GM19452 (cell line): ENCODE measurements around the gene STEAP4.
"Not testable (repeated sequence)": the region's sequence is repeated elsewhere in the genome, so short reads cannot be mapped to it uniquely, and the experiment has no call there.

Source experiments
- ATAC-seq: cut with Tn5 transposase; IDR thresholded peaks from one replicate; pipeline ENCODE4 v1.9.1; 2021; ENCODE audit not compliant: unreplicated experiment

Gene STEAP4

DNA sequence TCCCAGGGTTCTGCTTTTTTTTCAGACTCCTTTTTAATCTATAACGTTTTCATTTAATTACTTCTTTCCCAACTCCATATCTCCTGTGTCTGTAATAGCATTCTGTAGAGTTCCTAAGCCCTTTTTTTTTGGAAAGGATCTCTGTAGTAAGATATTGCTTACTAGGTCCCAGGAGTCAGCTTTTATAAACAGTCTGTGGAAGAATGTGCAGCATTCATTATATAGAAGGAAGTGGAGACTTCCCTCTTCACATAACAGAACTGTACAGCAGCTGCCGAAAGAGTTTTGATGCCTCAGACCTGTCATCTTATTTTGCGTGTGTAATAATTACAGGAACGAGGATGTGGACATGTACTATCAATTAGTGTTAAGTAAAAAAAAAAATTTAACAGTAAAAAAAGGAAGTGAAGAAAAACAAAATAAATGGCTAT lies 7.4 kb upstream of the STEAP4 start:
- ATAC-seq, result no peak

DNA sequence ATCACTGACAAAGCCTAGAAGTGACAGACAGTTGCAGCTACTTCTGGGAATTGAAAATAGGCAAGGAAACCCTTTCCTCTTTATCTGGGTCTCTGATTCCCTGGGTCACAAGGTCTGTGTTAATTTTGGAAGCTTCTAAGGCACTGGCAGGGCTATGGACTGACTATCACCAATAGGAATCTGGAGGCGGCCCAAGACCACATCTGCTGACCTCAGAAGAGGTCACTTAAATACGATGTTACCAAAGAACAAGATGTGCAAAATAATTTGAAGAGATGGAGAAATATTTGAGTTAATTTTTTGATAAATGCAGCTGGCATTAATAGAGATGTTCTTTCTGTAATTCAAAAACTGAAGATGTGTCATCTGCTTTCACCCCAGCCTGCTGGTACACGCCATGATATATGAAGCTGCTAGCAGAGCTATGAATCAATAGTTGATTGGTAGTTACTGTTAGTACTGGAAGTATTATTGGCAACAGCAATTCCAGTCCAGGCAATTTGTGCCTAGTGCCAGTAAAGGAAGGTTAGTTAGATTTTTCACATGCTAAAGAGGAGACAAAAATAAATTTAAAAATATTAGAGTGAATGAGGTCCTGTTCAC lies 5.5 kb upstream of the STEAP4 start:
- no peak for ATAC-seq

DNA sequence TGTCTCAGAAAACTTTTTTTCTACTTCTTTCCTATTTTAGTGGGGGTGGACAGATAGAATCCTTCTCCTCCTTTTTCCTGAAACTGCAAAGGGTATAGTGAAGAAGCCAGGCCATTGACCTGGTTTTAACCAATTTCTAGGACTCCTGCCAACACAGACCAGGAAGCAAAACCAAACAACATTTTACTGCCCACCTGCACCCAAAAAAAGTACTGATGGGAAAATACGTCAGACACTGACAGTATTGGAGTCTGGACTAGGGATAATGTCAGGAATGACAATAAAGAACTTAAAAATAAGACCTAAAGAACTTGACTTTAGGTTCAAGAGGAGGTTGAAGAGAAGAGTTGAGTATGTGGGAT lies 5.0 kb upstream of the STEAP4 start:
- no peak for ATAC-seq

DNA sequence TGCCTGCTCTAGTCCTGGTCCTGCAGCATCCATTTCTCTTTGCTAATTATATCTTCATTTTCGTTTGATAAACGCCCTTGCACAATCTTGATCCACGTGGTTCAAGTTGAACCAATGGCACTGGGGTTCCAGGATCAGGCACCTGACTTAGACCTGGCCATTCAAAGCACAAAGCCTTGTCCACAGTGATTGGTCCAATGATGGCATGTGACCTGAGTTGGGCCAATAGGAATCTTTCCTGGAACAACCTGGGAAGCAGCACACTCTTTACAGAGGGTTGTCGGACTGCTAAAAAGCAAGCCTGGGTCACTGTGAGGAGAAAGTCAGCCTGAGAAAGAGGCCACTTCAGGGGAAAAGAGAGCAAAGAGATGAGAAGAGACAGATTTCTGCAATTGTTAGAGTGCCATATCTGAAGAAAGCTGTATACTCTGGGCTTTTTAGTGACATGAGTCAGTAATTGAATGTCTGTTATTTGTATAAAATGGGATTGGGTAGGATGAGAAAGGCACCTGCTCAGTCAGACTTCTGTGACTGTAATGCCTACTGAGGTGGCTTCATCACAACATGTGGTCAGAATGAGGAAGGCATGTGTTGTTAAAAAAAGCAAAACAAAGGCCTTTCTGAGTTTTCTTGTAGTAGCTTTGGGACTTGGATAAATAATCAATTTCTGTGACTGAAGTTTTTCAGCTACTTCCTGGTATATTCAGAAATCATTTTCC lies 4.4 kb upstream of the STEAP4 start:
- no peak for ATAC-seq

DNA sequence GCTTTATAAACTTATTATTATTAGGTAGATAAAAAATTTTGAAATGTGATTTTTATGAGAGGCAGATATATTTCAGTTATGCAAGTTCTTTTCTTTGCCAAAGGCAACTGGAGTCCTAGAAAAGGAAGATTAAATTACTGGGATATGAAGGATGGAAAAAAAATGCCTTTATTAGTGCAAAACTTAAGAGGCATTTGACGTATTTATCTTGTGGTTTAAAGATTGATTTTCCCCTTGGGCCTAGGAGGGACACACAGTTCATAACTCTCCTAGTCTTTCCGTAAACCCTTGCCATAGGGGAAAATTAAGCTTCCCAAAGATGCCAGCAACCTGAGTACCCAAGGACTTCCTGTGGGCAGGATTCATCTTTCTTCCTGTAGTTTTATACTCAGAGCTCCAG lies 3.1 kb upstream of the STEAP4 start:
- ATAC-seq, result no peak

DNA sequence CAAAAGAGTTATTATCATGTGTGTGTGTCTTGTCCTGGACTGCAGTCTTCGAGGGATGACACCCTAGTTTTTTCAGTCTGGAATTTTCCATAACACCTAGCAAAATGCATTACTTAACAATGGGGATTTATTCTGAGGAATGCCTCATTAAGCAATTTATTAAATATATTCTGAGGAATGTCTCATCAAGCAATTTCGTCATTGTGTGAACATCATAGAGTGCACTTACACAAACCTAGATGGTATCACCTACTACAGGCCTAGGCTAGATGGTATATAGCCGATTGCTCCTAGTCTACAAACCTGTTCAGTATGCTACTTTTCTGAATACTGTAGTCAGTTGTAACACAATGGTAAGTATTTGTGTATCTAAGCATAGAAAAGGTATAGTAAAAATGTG lies 1.1 kb upstream of the STEAP4 start:
- ATAC-seq, result no peak

DNA sequence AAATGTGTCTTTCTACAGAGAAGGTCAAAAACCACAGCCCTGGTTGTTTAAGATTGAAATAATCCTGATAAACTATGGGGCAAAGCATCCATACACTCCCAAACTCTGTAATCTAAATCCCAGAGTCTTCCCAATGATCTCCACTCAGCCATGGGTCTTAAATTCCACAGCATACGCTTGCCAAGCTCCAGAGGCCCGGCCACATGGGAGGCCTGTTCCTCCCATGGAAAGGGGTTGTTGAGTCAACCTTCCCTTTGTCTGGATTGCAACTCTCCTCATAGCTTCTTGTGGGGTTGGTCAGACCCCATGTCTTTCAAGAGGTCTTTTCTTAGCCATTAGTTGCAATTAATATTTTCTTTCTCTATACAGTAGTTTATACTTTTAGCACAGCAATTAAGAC lies 718 bp upstream of the STEAP4 start:
- no peak for ATAC-seq

DNA sequence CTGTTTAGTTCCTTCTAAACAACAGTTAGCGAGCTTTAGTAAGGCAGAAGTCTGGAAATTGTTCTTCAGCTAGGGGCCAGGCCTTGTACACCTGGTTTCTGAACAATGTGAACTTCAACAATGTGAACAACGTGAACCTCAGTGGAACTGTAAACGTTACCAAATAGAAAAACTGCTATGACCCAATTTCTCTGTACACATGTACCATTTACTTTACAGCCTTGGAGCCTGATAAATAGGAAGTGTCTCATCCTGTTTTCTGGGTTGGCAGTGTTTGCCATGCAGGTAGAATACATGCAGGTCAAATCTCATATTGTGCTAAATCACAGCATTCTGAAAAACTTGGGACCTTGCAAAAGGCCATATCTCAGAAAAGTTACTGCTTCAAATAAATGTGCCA lies 1.6 kb downstream of the STEAP4 start:
- ATAC-seq, result no peak

DNA sequence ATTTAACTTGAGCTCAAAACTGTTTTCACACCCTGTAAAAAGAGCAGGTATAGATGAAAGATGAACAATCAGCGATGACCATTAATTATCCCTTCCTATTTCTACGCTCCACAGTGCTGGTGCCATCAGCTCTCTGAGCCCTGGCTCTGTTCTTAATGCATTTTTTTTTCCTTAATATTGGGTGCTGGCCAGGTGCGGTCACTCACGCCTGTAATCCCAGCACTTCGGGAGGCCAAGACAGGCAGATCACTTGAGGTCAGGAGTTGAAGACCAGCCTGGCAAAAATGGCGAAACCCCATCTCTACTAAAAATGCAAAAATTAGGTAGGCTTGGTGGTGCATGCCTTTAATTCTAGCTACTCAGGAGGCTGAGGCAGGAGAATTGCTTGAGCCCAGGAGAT lies 4.2 kb downstream of the STEAP4 start:
- ATAC-seq, result no peak

DNA sequence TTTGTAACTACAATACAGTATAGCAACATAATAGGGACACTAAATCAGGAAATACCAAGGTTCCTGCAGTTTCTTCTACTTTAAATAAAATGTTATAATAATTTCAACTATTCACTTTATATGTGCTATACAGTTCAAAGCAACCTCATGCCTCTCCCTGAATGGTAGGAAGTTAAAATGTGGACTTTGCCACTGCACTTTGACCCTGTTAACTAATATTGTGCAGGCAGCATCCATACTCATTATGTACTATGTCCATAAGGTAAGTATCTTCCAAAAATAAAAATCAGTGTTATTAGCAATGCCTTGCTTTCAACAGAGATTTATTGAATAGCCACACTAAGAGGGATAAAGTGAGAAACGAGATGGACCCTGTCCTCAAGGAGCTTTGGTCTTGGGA lies 4.8 kb downstream of the STEAP4 start:
- no peak for ATAC-seq

DNA sequence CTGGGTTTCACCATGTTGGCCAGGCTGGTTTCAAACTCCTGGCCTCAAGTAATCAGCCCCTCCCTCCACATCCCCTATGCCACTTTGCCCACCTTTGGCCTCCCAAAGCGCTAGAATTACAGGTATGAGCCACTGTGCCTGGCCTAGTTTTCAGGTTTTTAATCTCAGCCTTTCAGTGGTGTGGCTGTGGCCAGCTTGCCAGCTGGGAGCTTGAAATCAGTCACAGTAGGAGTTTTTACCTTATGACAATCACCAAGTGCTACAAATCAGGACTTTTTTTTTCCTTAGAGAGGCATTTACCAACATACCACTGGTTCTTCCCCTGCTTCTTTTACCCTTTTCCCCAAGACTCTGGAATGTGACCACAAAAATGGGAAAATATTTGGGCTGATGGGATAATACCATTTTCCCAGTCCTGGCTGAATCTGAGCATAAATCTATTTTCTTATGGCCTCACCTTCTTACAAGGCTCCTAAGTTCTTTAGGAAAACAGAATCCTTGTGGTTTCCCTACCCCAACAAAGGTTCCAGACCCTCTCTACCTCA lies 6.2 kb downstream of the STEAP4 start:
- no peak for ATAC-seq

DNA sequence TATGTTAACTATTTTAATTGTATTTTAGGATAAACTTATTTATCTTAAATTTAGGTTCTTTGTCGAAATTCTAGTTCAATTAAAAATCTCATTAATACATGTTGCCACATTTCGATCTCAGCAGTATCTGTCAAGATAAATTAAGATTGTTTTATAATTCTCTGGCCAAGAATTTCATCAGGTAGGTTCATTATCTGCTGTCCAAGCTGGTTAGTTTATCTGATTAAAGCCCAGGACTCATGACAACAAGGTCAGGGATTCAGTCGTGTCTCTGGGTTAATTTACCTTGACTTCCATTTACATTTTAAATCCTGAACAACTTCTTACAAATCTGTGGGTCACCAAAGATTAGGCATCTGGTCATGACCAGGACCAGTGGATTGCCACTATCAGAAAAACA lies 7.6 kb downstream of the STEAP4 start:
- no peak for ATAC-seq

DNA sequence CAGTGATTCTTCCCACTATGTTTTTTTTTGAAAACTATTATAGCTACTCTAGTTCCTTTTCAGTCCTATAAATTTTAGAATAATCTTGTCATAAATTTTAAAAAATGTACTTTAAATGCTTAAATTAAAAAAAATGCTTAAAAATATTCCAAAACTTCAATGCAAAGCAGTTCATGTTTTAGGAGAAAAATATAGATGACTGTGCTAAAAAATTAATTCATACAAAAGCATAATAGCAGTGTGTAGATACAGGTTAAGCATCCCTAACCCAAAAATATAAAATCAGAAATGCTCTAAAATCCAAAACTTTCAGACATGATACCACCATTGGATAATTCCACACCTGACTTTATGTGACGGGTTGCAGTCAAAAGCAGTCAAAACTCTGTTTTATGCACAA lies 12.8 kb downstream of the STEAP4 start:
- ATAC-seq, result no peak

DNA sequence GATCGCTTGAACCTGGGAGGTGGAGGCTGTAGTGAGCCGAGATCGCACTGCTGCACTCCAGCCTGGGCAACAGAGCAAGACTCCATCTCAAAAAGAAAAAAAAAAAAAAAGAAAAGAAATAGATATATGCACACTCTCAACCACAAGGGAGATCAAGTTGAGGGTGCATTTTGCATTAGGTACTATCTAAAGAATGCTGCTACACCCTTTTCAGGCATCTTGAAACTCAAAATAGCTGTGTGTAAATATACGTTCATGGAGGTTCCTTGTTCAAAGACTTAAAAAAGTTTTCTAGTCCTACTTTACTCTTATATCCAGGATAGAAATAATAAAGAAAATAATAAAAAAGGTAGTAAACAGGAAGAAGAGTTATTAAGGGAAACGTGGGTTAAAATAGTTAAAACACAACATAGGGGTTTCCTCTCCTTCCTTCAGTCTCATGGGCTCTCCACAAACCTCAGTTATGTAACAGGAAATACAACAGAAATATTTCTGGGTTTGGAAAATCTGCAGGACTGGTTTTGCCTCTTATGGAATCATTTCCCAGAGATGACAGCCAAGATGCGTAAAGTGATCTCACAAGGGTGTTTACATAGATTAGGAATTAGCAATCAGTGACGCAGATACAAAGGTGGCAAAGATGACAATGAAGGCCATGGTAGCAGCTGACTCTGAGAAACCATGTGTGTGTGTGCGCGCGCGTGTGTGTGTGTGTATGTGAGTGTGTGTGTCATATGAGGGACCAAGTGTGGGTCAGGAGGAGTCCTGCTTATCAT lies 15.1 kb downstream of the STEAP4 start:
- ATAC-seq, result no peak

DNA sequence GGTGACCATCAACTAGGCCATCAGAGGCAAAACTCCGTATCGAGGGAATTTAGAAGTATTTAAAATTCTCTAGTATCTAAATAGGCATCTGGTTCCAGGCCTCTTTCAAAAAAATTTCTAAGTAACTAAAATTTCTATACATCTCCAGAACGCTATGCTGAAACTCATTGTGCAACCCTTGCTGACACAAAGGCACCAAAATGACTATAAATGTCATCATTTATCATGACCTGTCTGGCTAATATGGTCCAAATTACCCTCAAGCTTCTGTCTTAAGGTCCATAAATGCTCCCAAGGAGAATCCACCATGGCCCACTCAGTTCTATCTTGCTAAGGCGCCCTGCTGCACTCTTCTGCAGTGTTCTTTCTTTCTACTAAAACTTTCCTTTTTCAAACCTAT lies 16.2 kb downstream of the STEAP4 start:
- ATAC-seq, result no peak

DNA sequence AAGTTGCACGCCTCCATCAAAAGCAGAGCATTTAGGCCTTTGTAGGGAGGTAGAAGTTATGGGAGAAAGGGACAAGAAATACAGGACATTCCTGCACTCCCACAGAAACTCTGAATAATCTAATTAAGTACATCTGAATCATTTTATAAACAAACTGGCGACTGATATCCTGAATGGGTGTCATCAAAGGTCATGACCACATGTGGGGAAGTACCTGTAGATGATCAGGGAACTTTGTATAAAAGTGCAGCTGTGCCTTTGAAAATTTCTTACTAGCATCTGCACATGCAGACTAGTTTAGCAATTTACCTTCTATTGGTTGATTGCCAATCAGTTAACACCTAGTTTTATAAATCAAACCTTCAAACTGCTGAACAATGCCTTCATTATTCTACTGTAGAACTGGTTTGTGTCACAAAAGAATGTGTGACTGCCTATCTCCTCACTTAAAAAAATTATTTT lies 17.1 kb downstream of the STEAP4 start:
- no peak for ATAC-seq

DNA sequence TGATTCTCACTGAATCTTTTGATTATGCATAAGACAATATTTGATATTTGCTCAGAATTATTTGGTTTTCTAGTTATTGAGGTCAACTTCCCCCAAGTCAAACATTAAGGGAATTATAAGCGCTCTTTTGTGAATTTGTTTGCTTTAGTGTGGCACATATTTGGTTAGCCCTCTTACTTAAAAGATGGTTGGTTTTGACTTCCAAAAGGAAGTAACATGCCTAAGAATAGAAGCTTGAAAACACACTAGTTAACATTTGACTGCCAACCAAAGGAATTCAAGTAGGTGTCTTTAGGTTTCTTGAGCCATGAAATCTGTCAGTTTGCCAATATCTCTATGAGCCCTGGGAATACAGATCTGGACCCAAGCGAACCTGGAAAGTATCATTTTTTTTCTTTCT lies 24.9 kb downstream of the STEAP4 start:
- no peak for ATAC-seq

DNA sequence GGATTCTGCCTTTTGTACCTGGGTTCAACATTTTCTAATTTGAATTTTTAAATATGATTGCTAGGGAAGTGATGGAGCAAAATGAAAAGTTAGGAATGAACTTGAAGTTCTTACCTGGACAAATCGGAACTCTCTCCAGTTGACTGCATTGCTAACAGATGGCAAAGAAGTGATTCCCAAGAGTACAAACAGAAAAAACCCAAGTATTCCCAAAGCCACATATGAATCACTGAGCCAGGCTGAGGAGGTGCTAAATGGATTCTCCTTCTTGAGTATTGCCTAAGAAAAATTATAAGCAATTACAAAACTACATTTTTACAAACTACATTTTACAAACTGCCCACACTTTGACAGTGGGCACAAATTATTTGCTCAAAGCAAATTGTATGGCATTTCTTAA lies 25.9 kb downstream of the STEAP4 start:
- no peak for ATAC-seq

DNA sequence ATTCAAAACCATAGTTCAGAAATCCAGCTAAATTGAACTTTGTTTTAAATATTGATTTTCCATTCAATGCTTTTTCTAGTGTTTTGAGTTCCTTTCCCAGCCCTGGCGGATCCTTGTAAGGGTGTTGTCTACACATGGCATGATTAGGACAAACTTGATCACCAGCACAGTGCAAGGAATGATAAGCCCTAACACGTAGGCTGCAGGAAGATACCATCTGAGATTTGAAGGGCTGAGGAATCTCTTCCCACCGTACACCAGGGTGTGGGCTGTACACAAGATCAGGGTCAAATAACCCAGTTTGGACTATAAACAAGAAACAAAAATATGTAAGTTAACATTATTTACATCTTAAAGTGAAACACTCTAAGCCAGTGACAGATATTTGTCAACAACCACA lies 27.4 kb downstream of the STEAP4 start:
- ATAC-seq, result no peak

DNA sequence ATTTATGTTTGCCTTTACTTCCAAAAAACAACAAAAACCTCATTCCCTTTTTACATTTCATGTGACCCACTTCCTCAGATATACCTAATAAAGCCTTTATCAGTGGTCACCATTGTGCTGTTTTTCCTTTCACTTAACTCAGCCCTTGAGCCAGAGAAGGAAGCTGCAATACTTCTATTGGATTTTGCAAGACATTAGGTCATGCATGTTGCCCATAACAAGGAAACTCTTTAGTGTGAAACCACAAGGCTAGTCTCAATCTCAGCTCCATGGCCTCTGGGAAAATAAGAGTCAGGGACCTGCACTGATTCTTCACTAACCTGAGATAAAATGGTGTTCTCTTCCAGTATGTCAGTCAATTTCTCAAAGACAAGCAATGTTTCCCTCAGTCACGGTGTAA lies 27.8 kb downstream of the STEAP4 start:
- no peak for ATAC-seq

DNA sequence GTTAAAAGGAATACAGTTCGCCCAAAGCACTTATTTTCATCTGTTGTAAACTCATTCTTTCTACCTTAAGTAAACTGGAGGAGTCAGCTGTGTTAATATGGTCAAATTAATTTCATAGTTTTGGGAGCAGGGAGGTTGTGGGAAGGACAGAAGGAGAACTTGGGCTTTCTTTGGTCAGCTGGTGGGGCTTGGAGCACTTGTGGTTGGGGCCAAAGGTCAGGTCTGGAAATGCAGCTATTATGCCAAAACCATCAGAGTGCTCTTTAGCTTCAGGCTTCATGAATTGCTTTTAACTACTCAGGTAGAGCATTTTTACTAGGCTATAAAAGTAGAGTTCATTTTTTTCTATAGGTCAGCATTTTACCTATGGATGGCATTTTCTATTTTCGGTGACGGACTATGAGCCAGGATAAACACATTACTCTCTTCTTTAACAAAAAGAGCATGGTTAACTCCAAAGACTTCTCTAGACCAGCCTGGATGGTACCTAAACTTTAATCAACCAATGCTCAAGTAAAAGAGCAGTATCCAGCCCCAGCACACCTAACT lies 30.0 kb downstream of the STEAP4 start:
- ATAC-seq, result no peak

DNA sequence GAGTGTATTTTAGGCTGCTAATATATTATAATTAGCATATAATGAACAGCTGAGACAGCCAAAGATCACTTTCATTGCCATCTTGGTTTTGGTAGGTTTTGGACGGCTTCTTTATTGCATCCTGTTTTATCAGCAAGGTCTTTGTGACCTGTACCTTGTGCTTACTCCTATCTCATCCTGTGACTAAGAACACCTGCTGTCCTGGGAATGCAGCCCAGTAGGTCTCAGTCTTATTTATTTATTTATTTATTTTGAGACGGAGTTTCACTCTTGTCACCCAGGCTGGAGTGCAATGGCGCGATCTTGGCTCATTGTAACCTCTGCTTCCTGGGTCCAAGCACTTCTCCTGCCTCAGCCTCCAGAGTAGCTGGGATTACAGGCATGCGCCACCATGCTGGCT lies 31.8 kb downstream of the STEAP4 start:
- not testable (repeated sequence) for ATAC-seq
